ENCODE measurements around the gene COG5.

COG5 gene

GRCh38 chr7:107180378-107180777 is 383.3 kb downstream of the COG5 start:
- no peak for TF ChIP-seq CTCF (IDR thresholded peaks at IDR 0.05; ENCODE audit: low read depth, low read length, missing control alignments)
- no peak overlapping the region for H3K4me3 ChIP-seq (ENCODE audit: low read depth, low read length)
- no peak for DNase-seq (ENCODE audit: low read depth)

GRCh38 chr7:107179326-107180164 is 384.2 kb downstream of the COG5 start:
- H3K4me3 ChIP-seq (ENCODE audit: low read depth, low read length): no peak overlapping the region
- TF ChIP-seq CTCF (IDR thresholded peaks at IDR 0.05; ENCODE audit: low read depth, low read length, missing control alignments): no peak
- no peak for DNase-seq (ENCODE audit: low read depth)

- TF ChIP-seq CTCF (IDR thresholded peaks at IDR 0.05; ENCODE audit: low read depth, low read length, missing control alignments): no peak
- no peak overlapping the region for H3K4me3 ChIP-seq (ENCODE audit: low read depth, low read length)
- DNase-seq (ENCODE audit: low read depth): no peak
Measured at GRCh38 chr7:107173691-107174406, 389.9 kb downstream of the COG5 start.

- no peak overlapping the region for H3K4me3 ChIP-seq (ENCODE audit: low read depth, low read length)
- no peak for DNase-seq (ENCODE audit: low read depth)
- TF ChIP-seq CTCF (IDR thresholded peaks at IDR 0.05; ENCODE audit: low read depth, low read length, missing control alignments): no peak
Measured at GRCh38 chr7:107173191-107173590, 390.5 kb downstream of the COG5 start.

GRCh38 chr7:107172276-107173032 is 391.3 kb downstream of the COG5 start:
- no peak for TF ChIP-seq CTCF (IDR thresholded peaks at IDR 0.05; ENCODE audit: low read depth, low read length, missing control alignments)
- H3K4me3 ChIP-seq (ENCODE audit: low read depth, low read length): no peak overlapping the region
- no peak for DNase-seq (ENCODE audit: low read depth)

- no peak overlapping the region for H3K4me3 ChIP-seq (ENCODE audit: low read depth, low read length)
- no peak for DNase-seq (ENCODE audit: low read depth)
- TF ChIP-seq CTCF (IDR thresholded peaks at IDR 0.05; ENCODE audit: low read depth, low read length, missing control alignments): no peak
Measured at GRCh38 chr7:107171496-107171895, 392.2 kb downstream of the COG5 start.

Data from GM12864 (cell line).